Measurements from ENCODE around the gene SORCS2.

SORCS2 gene

DNA sequence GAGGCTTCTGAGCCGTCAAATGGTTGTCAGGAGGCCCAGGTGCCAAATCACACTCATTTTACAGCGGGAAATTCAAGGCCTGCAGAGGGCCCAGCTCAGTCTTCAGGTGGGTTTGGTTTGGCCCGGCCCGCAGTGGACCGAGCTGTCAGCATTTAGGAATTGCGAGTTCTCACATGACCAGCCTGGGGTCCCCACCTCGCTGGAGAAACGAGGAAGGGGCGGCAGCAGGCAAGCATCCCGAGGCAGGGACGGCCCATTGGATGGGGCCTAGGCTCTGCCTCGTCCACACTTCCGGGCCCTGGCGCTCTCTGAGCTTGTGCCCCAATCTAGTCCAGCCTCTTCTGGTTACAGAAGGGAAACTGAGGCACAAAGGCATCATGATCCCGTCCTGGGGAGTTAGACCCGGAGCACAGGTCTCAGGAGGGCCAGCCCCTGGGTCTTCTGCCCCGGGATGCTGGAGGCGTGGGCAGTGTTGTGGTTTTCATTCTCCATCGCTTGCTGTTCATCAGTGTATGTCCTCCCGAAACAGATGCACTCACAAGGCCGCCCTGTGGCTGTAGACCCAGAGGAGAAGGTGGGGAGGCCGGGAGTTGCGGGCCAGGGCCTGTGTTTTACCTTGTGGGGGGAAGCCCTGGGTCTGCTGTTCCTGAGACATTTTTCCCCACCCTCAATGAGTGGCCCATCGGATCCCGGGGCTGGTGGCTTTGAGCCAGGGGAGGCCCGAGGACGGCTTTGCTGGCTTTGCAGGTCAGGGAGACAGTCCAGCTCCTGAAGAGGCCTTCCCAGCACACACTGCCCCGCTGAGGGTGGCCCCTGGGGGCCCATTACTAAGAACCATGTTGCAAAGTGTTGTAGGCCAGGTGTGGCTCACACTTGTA is 233.5 kb downstream of the SORCS2 start:
- TF ChIP-seq, protein P1, sequence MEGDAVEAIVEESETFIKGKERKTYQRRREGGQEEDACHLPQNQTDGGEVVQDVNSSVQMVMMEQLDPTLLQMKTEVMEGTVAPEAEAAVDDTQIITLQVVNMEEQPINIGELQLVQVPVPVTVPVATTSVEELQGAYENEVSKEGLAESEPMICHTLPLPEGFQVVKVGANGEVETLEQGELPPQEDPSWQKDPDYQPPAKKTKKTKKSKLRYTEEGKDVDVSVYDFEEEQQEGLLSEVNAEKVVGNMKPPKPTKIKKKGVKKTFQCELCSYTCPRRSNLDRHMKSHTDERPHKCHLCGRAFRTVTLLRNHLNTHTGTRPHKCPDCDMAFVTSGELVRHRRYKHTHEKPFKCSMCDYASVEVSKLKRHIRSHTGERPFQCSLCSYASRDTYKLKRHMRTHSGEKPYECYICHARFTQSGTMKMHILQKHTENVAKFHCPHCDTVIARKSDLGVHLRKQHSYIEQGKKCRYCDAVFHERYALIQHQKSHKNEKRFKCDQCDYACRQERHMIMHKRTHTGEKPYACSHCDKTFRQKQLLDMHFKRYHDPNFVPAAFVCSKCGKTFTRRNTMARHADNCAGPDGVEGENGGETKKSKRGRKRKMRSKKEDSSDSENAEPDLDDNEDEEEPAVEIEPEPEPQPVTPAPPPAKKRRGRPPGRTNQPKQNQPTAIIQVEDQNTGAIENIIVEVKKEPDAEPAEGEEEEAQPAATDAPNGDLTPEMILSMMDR (IDR thresholded peaks at IDR 0.05; ENCODE audit: control extremely low read depth, extremely low read depth, low read depth, missing control alignments) = no peak

DNA sequence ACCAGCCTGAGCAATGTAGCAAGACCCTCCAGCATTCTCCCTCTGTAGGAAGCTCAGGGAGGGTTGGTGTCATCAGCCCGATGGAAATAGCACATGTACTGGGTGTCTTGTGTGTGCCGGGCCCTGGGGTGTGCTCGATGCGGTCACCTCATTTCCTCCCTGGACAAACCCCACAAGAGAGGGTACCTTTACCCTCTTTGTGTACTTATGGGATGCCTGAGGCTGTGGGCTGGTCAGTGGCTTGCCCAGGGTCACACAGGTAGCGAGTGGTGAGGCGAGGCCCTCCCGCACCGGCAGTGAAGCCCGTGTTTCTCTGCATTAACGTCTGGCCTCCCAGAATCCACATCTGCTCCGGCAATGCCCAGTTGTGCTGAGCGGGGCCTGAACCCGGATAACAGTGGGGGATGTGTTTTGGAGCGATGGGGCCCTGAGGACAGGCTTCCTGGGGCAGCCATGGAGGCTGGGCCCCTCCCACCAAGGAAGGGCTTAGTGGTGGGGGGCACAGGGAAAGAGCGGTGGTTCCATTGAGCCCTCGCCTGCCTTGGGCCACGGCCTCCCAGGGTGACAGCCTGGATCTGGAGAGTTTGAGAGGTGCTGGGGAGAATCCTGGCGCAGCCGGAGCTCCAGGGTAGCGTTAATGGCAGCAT is 234.3 kb downstream of the SORCS2 start:
- CTCF ChIA-PET = no interaction called here

More for the DNA sequence above, 233.5 kb downstream of the SORCS2 start:
- ChIA-PET POLR2A (no interaction called here), CTCF (no interaction called here)
- no peak for DNase-seq (ENCODE audit: extremely low spot score)

DNA sequence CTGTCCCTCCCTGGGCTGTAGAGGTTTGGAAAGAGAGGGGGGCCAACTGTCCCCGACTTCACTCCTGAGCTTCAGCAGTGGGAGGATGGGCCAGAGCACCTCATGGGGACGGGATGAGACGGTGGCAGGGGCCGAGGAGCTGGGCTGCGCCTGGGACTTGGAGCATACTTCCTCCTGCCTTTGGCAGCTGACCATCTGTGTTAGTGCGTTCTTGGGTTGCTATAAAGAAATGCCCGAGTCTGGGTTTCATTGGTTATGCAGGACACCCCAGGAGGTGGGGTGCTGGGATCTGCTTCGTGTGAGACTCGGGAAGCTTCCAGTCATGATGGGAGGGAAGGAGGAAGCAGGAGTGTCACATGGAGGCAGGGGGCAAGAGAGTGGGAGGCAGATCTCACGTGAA is 235.0 kb downstream of the SORCS2 start:
- ChIA-PET POLR2A (no interaction called here), CTCF (interaction anchor here (0.6 kb wide), 1 partner anchor 9 kb away, joined by 3 read pairs; no protein-coding TSS in a partner anchor)
- no peak for DNase-seq (ENCODE audit: extremely low spot score)
- TF ChIP-seq, protein P1 (IDR thresholded peaks at IDR 0.05; ENCODE audit: control extremely low read depth, extremely low read depth, low read depth, missing control alignments) = no peak

More for the DNA sequence above, 234.3 kb downstream of the SORCS2 start:
- POLR2A ChIA-PET = no interaction called here
- DNase-seq (ENCODE audit: extremely low spot score) = no peak
- TF ChIP-seq, protein P1 (IDR thresholded peaks at IDR 0.05; ENCODE audit: control extremely low read depth, extremely low read depth, low read depth, missing control alignments) = no peak

DNA sequence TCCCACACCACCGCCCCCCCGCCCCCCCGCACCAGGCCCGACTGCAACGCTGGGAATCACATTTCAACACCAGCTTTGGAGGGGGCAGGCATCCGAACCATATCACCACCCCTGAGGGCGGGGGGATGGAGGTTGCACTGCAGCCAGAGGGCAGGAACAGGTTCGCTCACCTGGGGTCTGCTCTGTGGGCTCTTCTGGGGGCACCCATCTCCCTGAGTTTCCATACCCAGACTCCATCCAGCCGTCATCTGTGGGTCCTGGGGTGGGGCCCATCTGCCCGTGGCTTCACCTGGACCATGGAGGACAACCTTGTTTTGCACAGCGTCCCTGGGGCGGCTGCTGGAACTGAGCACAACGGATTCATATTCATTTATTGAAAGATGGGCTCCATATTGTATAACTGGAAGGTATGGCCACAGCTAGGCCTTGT is 235.5 kb downstream of the SORCS2 start:
- TF ChIP-seq, protein P1 (IDR thresholded peaks at IDR 0.05; ENCODE audit: control extremely low read depth, extremely low read depth, low read depth, missing control alignments) = no peak
- ChIA-PET POLR2A (no interaction called here), CTCF (interaction anchor here (0.6 kb wide), 1 partner anchor 9 kb away, joined by 3 read pairs; no protein-coding TSS in a partner anchor)
- no peak for DNase-seq (ENCODE audit: extremely low spot score)

DNA sequence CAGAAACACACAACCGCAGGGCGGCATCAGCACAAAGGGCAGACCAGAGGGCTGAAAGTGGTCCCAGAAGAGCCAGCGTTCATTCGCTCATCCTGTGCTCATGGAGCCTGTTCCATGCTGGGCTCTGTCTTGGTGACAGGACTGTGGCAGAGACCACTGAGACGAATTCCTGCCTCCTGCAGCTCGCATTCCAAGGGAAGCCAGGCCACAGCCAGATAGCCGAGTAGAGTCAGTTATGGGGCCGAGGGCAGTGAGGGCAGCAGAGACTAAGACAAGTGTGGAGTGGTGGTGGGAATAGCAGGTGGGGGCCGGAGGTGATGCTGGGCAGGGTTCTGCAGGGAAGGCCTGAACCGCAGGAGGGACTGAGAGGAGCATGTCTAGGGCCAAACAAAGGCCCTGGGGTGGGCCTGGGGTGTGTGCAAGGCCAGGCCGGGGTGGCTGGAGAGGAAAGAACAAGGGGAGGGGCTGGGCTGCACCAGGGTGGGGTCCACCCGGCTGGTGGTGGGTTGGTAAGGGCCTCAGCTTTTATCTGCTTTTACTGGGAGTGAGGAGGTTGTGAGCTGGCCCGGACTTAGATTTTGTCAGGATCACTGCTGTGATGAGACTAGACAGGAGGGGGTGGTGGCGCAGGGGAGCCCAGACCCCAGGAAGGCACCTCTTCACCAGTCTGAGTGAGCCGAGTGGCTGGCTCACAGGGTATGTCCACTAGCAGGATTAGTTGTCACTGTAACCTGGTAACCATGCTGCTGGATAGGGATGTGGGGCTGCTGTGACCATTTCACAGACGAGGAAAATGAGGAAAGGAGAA is 236.1 kb downstream of the SORCS2 start:
- POLR2A ChIA-PET = no interaction called here
- DNase-seq (ENCODE audit: extremely low spot score) = no peak
- CTCF ChIA-PET = no interaction called here
- TF ChIP-seq, protein P1 (IDR thresholded peaks at IDR 0.05; ENCODE audit: control extremely low read depth, extremely low read depth, low read depth, missing control alignments) = no peak

DNA sequence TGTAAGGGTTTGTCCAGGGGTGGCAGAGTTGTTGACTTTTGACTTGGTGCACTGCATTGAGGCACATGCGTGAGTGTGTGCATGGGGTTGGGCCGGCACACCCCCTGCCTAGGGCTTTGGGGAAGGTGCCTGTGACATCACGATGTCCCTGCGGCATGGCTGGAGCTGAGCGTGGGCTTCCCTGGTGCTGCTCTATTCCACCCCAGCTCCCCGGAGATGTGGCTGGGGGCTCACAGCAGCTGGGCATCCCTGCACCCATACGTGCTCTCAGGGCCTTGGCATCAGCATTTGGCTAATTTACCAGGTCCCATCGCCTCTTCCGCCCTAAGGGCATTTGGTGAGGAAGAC is 236.7 kb downstream of the SORCS2 start:
- no peak for DNase-seq (ENCODE audit: extremely low spot score)
- ChIA-PET POLR2A (no interaction called here), CTCF (no interaction called here)
- TF ChIP-seq, protein P1 (IDR thresholded peaks at IDR 0.05; ENCODE audit: control extremely low read depth, extremely low read depth, low read depth, missing control alignments) = no peak

Data from GM10248 (cell line).